Keratinocyte (primary cell): ENCODE measurements around the gene CASP9. TPM values are rescaled to one million over a fixed set of nuclear protein-coding genes. Genes with fewer than 3 reads are reported as not detected.

Experiments
- DNase-seq: peaks from one replicate; pipeline ENCODE4 v3.0.0-alpha.2; 2011; ENCODE audit warnings: low read depth, missing footprints, low spot score
- FAIRE-seq: peaks from 2 replicates; lab custom pipeline; 2011; peaks lifted over from hg19 to GRCh38; lab: Jason Lieb, UNC
- H2AFZ ChIP-seq: 2 replicates; pipeline ENCODE4 v1.6.0; 2012; ENCODE audit warnings: low read length, control low read depth, inconsistent platforms; ENCODE audit not compliant: control insufficient read depth
- H3K27ac ChIP-seq: 2 replicates; pipeline ENCODE4 v1.5.1; 2011; ENCODE audit warnings: low read length; ENCODE audit not compliant: control insufficient read depth, insufficient read depth
- H3K27me3 ChIP-seq: 3 replicates; pipeline ENCODE4 v1.6.0; 2011; ENCODE audit warnings: low read length; ENCODE audit not compliant: control insufficient read depth, insufficient read depth; ENCODE audit errors: extremely low read depth
- H3K36me3 ChIP-seq, 2 experiments: 2 replicates in 1 of 2; 3 replicates in 1 of 2; pipeline ENCODE4 v1.5.1; 2011; ENCODE audit warnings: low read length in 2 of 2, mild to moderate bottlenecking in 1 of 2; ENCODE audit not compliant: control insufficient read depth in 2 of 2, insufficient read depth in 2 of 2; ENCODE audit errors: extremely low read depth in 1 of 2
- H3K4me1 ChIP-seq: 3 replicates; pipeline ENCODE4 v1.5.1; 2011; ENCODE audit warnings: low read length; ENCODE audit not compliant: control insufficient read depth, insufficient read depth; ENCODE audit errors: extremely low read depth
- H3K4me2 ChIP-seq: 3 replicates; pipeline ENCODE4 v1.6.0; 2011; ENCODE audit warnings: low read depth, low read length; ENCODE audit not compliant: control insufficient read depth, insufficient read depth; ENCODE audit errors: extremely low read depth
- H3K4me3 ChIP-seq, 3 experiments: fragments of 200-600 bp in 1 of 3; sonication (generic) in 1 of 3; 2 replicates in 2 of 3; 3 replicates in 1 of 3; pipeline ENCODE4 v1.5.1; 2011 to 2016; ENCODE audit warnings: low read length in 3 of 3, mild to moderate bottlenecking in 3 of 3, control low read depth in 2 of 3, inconsistent platforms in 1 of 3, low read depth in 1 of 3, mixed read lengths in 1 of 3, mixed run types in 1 of 3, moderate library complexity in 1 of 3; ENCODE audit not compliant: control insufficient read depth in 2 of 3, insufficient read depth in 2 of 3; ENCODE audit errors: extremely low read depth in 1 of 3
- H3K79me2 ChIP-seq: 2 replicates; pipeline ENCODE4 v1.6.0; 2012; ENCODE audit warnings: low read length; ENCODE audit not compliant: control insufficient read depth, insufficient read depth
- H3K9ac ChIP-seq: 3 replicates; pipeline ENCODE4 v1.6.0; 2011; ENCODE audit warnings: low read length; ENCODE audit not compliant: control insufficient read depth, insufficient read depth; ENCODE audit errors: extremely low read depth
- H3K9me1 ChIP-seq: 3 replicates; pipeline ENCODE4 v1.6.0; 2011; ENCODE audit warnings: low read length; ENCODE audit not compliant: control insufficient read depth, insufficient read depth; ENCODE audit errors: extremely low read depth
- H3K9me3 ChIP-seq: 2 replicates; pipeline ENCODE4 v1.5.1; 2012; ENCODE audit warnings: low read depth, low read length; ENCODE audit not compliant: control insufficient read depth
- H4K20me1 ChIP-seq: 3 replicates; pipeline ENCODE4 v1.6.0; 2011; ENCODE audit warnings: low read length; ENCODE audit not compliant: control insufficient read depth, insufficient read depth; ENCODE audit errors: extremely low read depth
- EZH2 ChIP-seq: IDR thresholded peaks from one replicate; pipeline ENCODE4 v1.6.1; 2012; ENCODE audit warnings: inconsistent platforms, mild to moderate bottlenecking, low read length, moderate library complexity
- dilution Hi-C: fragments of 300-500 bp; cut with MboI; formaldehyde crosslinking; loops from one replicate; pipeline ENCODE4 v1.7.0; 2020; ENCODE audit warnings: low sequenced_read_pairs; ENCODE audit not compliant: extremely low pct_ligation_motif_present
- polyA plus RNA-seq, 5 experiments: library from polyadenylated mRNA; depleted of rRNA in 3 of 5; stranded (reverse) in 3 of 5; stranded (forward) in 1 of 5; unstranded in 1 of 5; fragments of >200 nt; gene quantifications; 1 replicate in 1 of 5; 2 replicates in 3 of 5; 3 replicates in 1 of 5; pipeline versions ENCODE4 v1.2.1 to v1.2.3, GENCODE V29; 2011 to 2012; ENCODE audit warnings: missing spikeins in 2 of 5, low read depth in 1 of 5, low replicate concordance in 1 of 5
- TF ChIP-seq, protein P1 (sequence below), 3 experiments: IDR thresholded peaks in 1 of 3; conservative IDR thresholded peaks in 1 of 3; optimal IDR thresholded peaks in 1 of 3; 2 replicates in 2 of 3; 3 replicates in 1 of 3; pipeline versions ENCODE3 to v1.5.1; 2011; ENCODE audit warnings: low read length in 3 of 3, mild to moderate bottlenecking in 3 of 3, moderate library complexity in 2 of 3, control low read depth in 1 of 3, inconsistent platforms in 1 of 3; ENCODE audit not compliant: insufficient read depth in 2 of 3; ENCODE audit errors: extremely low read depth in 1 of 3

Gene CASP9
- polyA plus RNA-seq, 1 donor (not counting 4 experiments of a cell fraction or from before 2014, with no cell fraction given): 4.4 TPM

DNA sequence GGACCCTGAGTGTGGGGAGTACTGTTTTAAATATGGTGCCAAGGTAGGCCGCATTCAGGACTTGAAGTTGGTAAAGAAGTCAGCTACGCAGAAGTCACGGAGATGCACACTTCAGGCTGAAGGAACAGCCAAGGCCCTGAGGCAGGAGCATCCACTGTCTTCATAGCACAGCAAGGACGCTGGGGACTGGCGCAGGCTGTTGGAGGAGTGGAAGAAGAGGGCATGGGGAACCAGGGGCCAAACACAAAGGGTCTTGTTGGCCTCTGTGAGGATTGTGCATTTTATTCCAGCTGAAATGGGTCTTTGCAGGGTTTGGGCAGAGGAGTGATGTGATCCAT is 19.2 kb upstream of the CASP9 start:
- FAIRE-seq (no peak), DNase-seq (no peak)
- Histone ChIP-seq H3K4me1 (no peaks in the 10 kb centered on the region), H2AFZ (no peak overlapping the region), H3K27ac (no peak overlapping the region), H3K36me3 (peaks cover 24 to 25% of the 10 kb centered on the region in 2 experiments), H3K4me3 (no peak overlapping the region), H3K27me3 (no peaks in the 10 kb centered on the region), H3K9me1 (no peaks in the 10 kb centered on the region), H3K9ac (no peak overlapping the region), H3K9me3 (no peaks in the 10 kb centered on the region), H3K79me2 (no peaks in the 10 kb centered on the region), H3K4me2 (no peak overlapping the region), H4K20me1 (no peaks in the 10 kb centered on the region)
- TF ChIP-seq, protein P1, sequence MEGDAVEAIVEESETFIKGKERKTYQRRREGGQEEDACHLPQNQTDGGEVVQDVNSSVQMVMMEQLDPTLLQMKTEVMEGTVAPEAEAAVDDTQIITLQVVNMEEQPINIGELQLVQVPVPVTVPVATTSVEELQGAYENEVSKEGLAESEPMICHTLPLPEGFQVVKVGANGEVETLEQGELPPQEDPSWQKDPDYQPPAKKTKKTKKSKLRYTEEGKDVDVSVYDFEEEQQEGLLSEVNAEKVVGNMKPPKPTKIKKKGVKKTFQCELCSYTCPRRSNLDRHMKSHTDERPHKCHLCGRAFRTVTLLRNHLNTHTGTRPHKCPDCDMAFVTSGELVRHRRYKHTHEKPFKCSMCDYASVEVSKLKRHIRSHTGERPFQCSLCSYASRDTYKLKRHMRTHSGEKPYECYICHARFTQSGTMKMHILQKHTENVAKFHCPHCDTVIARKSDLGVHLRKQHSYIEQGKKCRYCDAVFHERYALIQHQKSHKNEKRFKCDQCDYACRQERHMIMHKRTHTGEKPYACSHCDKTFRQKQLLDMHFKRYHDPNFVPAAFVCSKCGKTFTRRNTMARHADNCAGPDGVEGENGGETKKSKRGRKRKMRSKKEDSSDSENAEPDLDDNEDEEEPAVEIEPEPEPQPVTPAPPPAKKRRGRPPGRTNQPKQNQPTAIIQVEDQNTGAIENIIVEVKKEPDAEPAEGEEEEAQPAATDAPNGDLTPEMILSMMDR (optimal IDR thresholded peaks at IDR 0.05 in 1 of 3, IDR thresholded peaks at IDR 0.05 in 1 of 3, conservative IDR thresholded peaks at IDR 0.05 in 1 of 3; ENCODE audit: extremely low read depth in 1 of 3, insufficient read depth in 2 of 3, low read length in 3 of 3): no peak
- TF ChIP-seq EZH2: no peak
- dilution Hi-C loops: no loop called here

DNA sequence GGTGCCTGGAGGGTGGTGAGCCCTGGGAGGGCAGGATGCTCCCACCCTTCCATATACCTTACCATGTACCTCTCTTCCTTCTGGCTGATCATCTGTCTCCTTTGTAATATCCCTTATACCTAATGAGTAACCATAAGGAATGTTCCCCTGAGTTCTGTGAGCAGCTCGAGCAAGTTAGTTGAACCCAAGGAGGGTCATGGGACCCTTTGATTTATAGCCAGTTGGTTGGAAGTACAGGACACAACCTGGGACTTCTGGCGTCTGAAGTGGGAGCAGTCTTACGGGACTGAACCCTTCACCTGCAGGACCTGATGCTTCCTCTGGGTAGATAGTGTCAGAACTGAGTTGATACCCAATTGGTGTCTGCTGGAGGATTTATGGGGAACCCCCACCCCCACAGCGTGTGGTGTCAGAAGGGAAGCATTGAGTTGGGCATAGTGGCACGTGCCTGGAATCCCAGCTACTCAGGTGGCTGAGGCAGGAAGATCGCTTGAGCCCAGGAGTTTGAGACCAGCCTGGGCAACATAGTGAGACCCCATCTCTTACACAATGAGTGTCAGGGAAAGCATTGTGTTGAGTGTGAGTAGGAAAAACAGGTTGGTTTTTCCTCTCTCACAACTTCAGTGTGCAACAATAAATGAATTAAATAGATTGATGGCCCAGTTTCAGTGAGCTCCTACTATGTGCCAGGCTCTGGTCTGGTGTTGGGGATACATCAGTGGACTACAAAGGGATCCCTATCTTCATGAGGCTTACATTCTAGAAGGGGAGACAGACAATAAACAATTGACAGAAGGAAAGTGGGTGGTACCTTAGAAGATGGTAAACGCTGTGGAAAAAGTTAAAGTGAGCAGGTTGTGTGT is 18.6 kb upstream of the CASP9 start:
- dilution Hi-C loops: no loop called here

More for the DNA sequence above, 18.6 kb upstream of the CASP9 start:
- TF ChIP-seq EZH2: no peak
- TF ChIP-seq, protein P1 (optimal IDR thresholded peaks at IDR 0.05 in 1 of 3, IDR thresholded peaks at IDR 0.05 in 1 of 3, conservative IDR thresholded peaks at IDR 0.05 in 1 of 3; ENCODE audit: extremely low read depth in 1 of 3, insufficient read depth in 2 of 3, low read length in 3 of 3): no peak
- Histone ChIP-seq H3K79me2 (no peaks in the 10 kb centered on the region), H3K27me3 (no peaks in the 10 kb centered on the region), H4K20me1 (no peaks in the 10 kb centered on the region), H3K4me2 (no peak overlapping the region), H3K9me1 (no peaks in the 10 kb centered on the region), H3K9me3 (no peaks in the 10 kb centered on the region), H3K4me1 (no peaks in the 10 kb centered on the region), H3K27ac (no peak overlapping the region), H3K9ac (no peak overlapping the region), H2AFZ (no peak overlapping the region), H3K4me3 (no peak overlapping the region), H3K36me3 (peaks cover 21% of the 10 kb centered on the region in 2 experiments)
- no peak for DNase-seq
- no peak for FAIRE-seq
